ENCODE results near the gene FGGY. TPM values are rescaled to one million over a fixed set of nuclear protein-coding genes. Genes with fewer than 3 reads are reported as not detected.

Gene FGGY
- total and polyA plus RNA-seq, 2 donors (not counting 1 experiment from before 2014, with no cell fraction given), result 6.1 to 38.5 TPM

DNA sequence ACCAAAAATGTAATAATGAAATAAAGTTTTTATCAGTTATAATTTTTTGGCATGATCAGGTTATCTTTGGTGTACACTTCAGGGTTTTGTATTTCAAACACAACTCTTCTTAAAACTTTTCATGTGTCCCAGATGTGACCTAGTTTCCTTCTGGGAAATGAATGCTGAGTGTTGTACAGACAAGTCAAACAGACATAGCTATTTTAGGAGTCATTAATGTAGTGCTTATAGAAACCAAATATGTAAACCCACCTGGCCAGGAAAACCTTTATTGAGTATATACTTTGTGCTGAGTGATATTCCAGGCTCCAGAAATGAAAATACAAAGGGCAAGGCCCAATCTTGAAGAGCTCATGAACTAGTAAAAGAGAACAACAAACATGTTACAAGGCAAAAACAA lies 491.9 kb downstream of the FGGY start:
- Histone ChIP-seq H3K36me3 (replicated peaks in 1 of 2; ENCODE audit: control extremely low read depth in 1 of 2, control insufficient read depth in 1 of 2, extremely low read depth in 1 of 2, insufficient read depth in 2 of 2, low read length in 1 of 2) (no peaks in the 10 kb centered on the region), H3K9ac (ENCODE audit: low read length) (no peak overlapping the region), H3K27ac (ENCODE audit: low read length in 2 of 2) (no peak overlapping the region), H4K20me1 (ENCODE audit: control insufficient read depth, insufficient read depth, low read length, poor library complexity, severe bottlenecking) (no peaks in the 10 kb centered on the region), H3K4me3 (ENCODE audit: control extremely low read depth in 1 of 5, extremely low read depth in 1 of 5, insufficient read depth in 1 of 5, low read depth in 2 of 5, low read length in 4 of 5) (no peak overlapping the region), H3K4me2 (replicated peaks; ENCODE audit: low read depth, low read length, poor library complexity, severe bottlenecking) (no peak overlapping the region), H3K4me1 (ENCODE audit: control insufficient read depth in 2 of 2, insufficient read depth in 2 of 2, low read length in 2 of 2) (no peaks in the 10 kb centered on the region), H3K27me3 (replicated peaks in 1 of 4; ENCODE audit: control extremely low read depth in 1 of 4, control insufficient read depth in 3 of 4, insufficient read depth in 4 of 4, low read length in 3 of 4) (no peaks in the 10 kb centered on the region), H3K9me3 (ENCODE audit: control extremely low read depth in 1 of 3, control insufficient read depth in 2 of 3, insufficient read depth in 1 of 3, low read length in 2 of 3) (peaks cover 2 to 14% (median 13%) of the 10 kb centered on the region in 3 donors), H2AFZ (ENCODE audit: insufficient read depth, low read depth, low read length, poor library complexity, severe bottlenecking) (no peak overlapping the region), H3K79me2 (ENCODE audit: control insufficient read depth, insufficient read depth, low read length) (no peaks in the 10 kb centered on the region)
- CTCF ChIA-PET, result no interaction called here
- peaks cover 7% of the 10 kb centered on the region for H3K9me3 Mint-ChIP-seq (ENCODE audit: insufficient read depth)
- H3K27me3 Mint-ChIP-seq, result peaks cover 3% of the 10 kb centered on the region
- TF ChIP-seq, protein P1, sequence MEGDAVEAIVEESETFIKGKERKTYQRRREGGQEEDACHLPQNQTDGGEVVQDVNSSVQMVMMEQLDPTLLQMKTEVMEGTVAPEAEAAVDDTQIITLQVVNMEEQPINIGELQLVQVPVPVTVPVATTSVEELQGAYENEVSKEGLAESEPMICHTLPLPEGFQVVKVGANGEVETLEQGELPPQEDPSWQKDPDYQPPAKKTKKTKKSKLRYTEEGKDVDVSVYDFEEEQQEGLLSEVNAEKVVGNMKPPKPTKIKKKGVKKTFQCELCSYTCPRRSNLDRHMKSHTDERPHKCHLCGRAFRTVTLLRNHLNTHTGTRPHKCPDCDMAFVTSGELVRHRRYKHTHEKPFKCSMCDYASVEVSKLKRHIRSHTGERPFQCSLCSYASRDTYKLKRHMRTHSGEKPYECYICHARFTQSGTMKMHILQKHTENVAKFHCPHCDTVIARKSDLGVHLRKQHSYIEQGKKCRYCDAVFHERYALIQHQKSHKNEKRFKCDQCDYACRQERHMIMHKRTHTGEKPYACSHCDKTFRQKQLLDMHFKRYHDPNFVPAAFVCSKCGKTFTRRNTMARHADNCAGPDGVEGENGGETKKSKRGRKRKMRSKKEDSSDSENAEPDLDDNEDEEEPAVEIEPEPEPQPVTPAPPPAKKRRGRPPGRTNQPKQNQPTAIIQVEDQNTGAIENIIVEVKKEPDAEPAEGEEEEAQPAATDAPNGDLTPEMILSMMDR (IDR thresholded peaks at IDR 0.05), result no peak
- no peak for TF ChIP-seq EZH2 (IDR thresholded peaks at IDR 0.05; ENCODE audit: borderline replicate concordance, insufficient read depth, low read depth, low read length, poor library complexity, severe bottlenecking)
- H3K27ac Mint-ChIP-seq, result no peak overlapping the region
- H3K4me1 Mint-ChIP-seq, result no peaks in the 10 kb centered on the region
- H3K4me3 Mint-ChIP-seq, result no peak overlapping the region
- DNase-seq, result no peak
- POLR2A ChIA-PET, result no interaction called here
- intact Hi-C loops (cut with micrococcal nuclease), result no loop called here
- no peak for ATAC-seq (ENCODE audit: low read depth)

DNA sequence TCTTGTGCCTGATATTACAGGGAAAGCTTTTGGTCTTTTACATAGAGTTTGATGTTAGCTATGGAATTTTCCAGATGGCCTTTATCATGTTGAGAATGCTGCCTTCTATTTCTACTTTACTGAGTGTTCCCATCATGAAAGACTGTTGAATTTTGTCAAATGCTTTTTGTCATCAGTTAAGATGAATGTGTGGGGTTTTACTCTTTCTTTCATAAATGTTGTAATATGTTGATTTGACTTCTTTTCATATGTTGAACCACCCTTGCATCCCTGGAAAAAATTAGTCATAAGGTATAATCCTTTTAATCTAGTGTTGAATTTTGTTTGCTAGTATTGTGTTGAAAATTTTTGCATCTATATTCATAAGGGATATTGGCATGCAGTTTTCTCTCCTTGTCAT lies 501.7 kb downstream of the FGGY start:
- DNase-seq (no peak), ATAC-seq (ENCODE audit: low read depth) (no peak)
- Histone ChIP-seq H4K20me1 (ENCODE audit: control insufficient read depth, insufficient read depth, low read length, poor library complexity, severe bottlenecking) (no peaks in the 10 kb centered on the region), H3K79me2 (ENCODE audit: control insufficient read depth, insufficient read depth, low read length) (no peaks in the 10 kb centered on the region), H3K4me2 (replicated peaks; ENCODE audit: low read depth, low read length, poor library complexity, severe bottlenecking) (no peak overlapping the region), H3K9me3 (ENCODE audit: control extremely low read depth in 1 of 3, control insufficient read depth in 2 of 3, insufficient read depth in 1 of 3, low read length in 2 of 3) (peaks cover 0 to 2% (median 0%) of the 10 kb centered on the region in 3 donors), H3K27ac (ENCODE audit: low read length in 2 of 2) (no peak overlapping the region), H2AFZ (ENCODE audit: insufficient read depth, low read depth, low read length, poor library complexity, severe bottlenecking) (no peak overlapping the region), H3K27me3 (replicated peaks in 1 of 4; ENCODE audit: control extremely low read depth in 1 of 4, control insufficient read depth in 3 of 4, insufficient read depth in 4 of 4, low read length in 3 of 4) (no peaks in the 10 kb centered on the region), H3K4me3 (ENCODE audit: control extremely low read depth in 1 of 5, extremely low read depth in 1 of 5, insufficient read depth in 1 of 5, low read depth in 2 of 5, low read length in 4 of 5) (no peak overlapping the region), H3K36me3 (replicated peaks in 1 of 2; ENCODE audit: control extremely low read depth in 1 of 2, control insufficient read depth in 1 of 2, extremely low read depth in 1 of 2, insufficient read depth in 2 of 2, low read length in 1 of 2) (no peaks in the 10 kb centered on the region), H3K4me1 (ENCODE audit: control insufficient read depth in 2 of 2, insufficient read depth in 2 of 2, low read length in 2 of 2) (no peaks in the 10 kb centered on the region), H3K9ac (ENCODE audit: low read length) (no peak overlapping the region)
- intact Hi-C loops (cut with micrococcal nuclease), result no loop called here
- POLR2A ChIA-PET, result no interaction called here
- CTCF ChIA-PET, result no interaction called here
- peaks cover 10% of the 10 kb centered on the region for H3K9me3 Mint-ChIP-seq (ENCODE audit: insufficient read depth)
- no peak for TF ChIP-seq EZH2 (IDR thresholded peaks at IDR 0.05; ENCODE audit: borderline replicate concordance, insufficient read depth, low read depth, low read length, poor library complexity, severe bottlenecking)
- TF ChIP-seq, protein P1 (IDR thresholded peaks at IDR 0.05), result no peak
- H3K4me3 Mint-ChIP-seq, result no peak overlapping the region
- peaks cover 7% of the 10 kb centered on the region for H3K27me3 Mint-ChIP-seq
- no peaks in the 10 kb centered on the region for H3K4me1 Mint-ChIP-seq
- H3K27ac Mint-ChIP-seq, result no peak overlapping the region
